Fibroblast of skin of scalp (primary cell): Measurements from ENCODE around the gene RHOH.
A peak's percentile ranks its signal among the peaks of the same experiment; 100 is the strongest.

ENCODE experiments used
- DNase-seq: peaks from one replicate; pipeline ENCODE4 v3.0.0-alpha.2; 2013

RHOH gene

GRCh38 chr4:40238008-40238699 lies 41.3 kb downstream of the RHOH start:
- DNase-seq = no peak

- DNase-seq = no peak
Observed at GRCh38 chr4:40238700-40239548, 42.1 kb downstream of the RHOH start.

GRCh38 chr4:40240040-40240653 lies 43.3 kb downstream of the RHOH start:
- DNase-seq = peak; percentile 15

GRCh38 chr4:40241026-40241425 lies 44.2 kb downstream of the RHOH start:
- DNase-seq = no peak

- DNase-seq = no peak
Observed at GRCh38 chr4:40241941-40242340, 45.1 kb downstream of the RHOH start.

DNA sequence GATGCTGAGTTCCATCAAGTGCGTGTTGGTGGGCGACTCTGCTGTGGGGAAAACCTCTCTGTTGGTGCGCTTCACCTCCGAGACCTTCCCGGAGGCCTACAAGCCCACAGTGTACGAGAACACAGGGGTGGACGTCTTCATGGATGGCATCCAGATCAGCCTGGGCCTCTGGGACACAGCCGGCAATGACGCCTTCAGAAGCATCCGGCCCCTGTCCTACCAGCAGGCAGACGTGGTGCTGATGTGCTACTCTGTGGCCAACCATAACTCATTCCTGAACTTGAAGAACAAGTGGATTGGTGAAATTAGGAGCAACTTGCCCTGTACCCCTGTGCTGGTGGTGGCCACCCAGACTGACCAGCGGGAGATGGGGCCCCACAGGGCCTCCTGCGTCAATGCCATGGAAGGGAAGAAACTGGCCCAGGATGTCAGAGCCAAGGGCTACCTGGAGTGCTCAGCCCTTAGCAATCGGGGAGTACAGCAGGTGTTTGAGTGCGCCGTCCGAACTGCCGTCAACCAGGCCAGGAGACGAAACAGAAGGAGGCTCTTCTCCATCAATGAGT lies 46.6 kb downstream of the RHOH start:
- DNase-seq = no peak

- DNase-seq = no peak
Observed at GRCh38 chr4:40244606-40245005, 47.8 kb downstream of the RHOH start.

DNA sequence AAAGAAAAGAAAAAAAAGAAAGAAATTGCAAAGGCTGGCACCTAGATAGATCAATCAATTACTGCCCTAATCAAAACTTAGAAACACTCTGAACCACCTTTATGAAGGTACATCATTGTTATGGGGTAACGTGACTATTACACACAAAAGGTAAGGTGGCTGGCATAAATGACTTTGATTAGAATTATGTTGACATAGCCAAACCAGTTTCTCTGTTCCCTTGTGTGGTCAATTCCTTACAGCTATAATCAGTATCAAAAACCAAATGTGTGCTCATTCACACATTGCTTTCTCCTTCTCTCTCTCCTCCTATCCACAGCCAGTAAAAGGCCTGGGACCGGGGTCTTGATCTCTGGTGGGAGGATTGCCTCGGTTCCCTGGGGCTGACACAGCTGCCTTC lies 48.7 kb downstream of the RHOH start:
- DNase-seq = no peak

DNA sequence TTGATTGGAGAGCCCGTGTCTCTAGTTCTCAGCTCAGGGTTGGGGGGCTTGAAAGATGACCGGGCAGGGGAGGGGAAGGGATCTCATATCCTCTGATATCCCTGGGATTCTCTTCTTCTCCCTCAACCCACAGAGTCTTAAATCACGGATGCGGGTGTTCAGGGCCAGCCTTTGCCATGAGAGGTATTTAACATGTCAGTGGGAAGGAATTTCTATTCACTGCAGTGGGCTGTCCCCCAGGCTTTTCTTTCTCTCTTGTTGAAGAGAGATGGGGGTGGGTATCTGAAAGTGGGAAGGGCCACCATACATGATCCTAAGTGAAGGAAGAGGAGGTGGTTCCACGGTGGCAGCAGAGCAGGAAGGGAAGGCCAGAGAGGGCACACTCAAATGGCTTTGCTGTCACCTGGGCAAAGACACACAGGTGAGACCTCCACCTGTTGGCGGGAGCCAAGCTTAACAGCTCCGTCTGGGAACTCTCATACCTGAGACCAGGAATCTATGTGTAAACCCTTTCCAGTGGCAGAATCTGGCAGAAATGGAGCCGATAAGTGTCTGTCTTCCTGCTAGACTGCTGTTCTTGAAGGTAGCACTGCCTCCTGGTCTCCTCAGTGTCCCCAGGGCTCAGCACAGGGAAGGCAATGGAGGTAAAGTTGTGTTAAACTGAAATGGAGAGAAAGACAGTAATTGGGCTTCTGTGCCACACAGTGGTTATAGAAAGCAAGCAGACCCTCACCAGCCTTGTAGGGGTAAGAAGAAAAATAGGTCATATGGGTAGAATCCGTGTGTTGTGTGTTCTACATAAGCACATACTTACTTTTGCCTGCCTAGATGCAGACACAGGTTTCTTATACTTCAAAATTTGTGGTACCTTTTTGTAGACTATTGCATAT lies 49.4 kb downstream of the RHOH start:
- no peak for DNase-seq

DNA sequence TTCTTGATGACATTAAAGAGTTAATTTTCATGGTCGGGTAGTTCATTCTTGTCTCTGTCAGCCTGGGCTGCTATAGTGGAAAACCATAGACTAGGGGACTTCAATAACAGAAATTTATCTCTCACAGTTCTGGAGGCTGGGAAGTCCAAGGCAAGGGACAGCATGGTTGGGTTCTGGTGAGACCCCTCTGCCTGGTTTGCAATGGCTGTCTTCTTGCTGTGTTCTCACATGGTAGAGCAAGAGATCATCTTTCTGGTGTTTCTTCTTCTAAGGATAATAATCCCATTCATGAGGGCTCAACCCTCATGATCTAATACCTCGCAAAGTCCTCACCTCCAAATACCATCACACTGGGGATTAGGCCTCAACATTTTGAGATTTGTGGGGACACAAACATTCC lies 50.1 kb downstream of the RHOH start:
- DNase-seq = no peak

- DNase-seq = no peak
Observed at GRCh38 chr4:40247350-40247749, 50.5 kb downstream of the RHOH start.

GRCh38 chr4:40251366-40251765 lies 54.5 kb downstream of the RHOH start:
- DNase-seq = no peak

DNA sequence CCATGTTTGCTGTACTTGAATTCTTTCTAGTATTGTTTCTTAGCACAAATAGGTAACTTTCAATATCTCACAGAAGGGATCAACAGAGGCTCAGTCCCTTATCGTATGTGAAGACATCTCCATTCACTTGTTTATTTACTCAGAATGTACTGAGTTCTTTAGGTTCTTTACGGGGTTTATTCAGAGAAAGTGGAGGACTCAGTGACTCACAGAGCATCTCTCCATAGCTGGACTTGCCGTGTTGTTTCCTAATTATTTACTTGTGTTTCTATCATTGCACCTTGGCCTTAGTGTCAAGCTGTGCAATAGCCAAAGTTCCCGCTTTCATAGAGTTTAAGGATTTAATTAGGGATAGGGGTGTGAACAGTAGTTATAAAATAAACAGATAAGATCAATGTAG lies 57.1 kb downstream of the RHOH start:
- no peak for DNase-seq

DNA sequence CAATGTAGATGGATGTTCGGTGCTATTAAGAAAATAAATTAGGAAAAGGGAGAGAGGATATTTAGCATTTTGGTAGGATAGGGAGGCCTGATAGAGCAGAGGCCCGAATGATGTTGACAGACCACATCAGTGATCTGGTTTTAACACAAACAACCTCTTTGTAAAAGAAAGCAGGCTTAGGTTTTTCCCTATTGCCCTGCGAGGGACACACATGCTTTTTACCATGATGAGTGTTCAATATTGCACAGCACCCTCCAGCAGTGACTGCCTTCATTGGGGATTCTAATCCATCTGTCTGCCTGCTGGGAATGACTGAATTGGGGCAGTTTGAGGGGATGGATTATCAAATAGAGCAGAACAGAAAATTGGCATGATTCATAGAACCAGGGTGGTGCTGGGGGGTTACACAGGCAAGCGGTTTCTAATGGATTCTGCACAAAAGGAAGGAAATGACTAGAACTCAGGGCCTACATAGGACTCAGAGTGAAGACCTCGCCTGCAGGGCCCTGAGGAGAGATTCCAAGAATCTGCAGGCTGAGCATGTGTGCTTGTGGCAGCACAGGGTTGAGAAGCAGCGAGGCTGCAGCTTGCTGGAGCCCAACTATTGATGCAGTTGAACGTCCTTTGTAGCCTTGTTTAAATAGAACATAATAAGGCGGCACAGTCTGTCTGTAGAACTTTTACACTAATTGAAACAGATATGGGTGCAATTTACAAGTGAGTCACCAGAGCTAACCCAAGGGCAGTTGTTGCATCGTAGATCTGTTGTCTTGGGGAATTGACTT lies 58.0 kb downstream of the RHOH start:
- peak; percentile 28 for DNase-seq

GRCh38 chr4:40255393-40256281 lies 58.8 kb downstream of the RHOH start:
- peak; percentile 92 for DNase-seq

GRCh38 chr4:40256329-40256728 lies 59.5 kb downstream of the RHOH start:
- DNase-seq = no peak

DNA sequence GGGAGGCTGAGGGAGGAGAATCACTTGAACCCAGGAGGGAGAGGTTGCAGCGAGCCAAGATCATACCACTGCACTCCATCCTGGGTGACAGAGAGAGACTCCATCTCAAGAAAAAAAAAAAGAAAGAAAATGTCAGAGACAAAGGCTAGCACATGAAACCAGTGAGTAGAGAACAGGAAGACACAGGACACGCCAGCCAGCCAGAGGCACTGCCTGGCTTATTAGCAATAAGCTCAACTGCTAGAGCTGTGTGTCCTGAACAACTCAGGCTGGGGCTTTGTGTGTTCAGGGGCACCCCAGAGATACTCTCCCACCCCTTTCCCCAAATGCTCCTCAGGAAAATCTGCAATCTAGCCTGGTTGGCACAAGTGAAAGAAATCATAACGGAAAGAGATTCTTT lies 60.0 kb downstream of the RHOH start:
- DNase-seq = no peak

GRCh38 chr4:40258627-40259026 lies 61.8 kb downstream of the RHOH start:
- DNase-seq = no peak

DNA sequence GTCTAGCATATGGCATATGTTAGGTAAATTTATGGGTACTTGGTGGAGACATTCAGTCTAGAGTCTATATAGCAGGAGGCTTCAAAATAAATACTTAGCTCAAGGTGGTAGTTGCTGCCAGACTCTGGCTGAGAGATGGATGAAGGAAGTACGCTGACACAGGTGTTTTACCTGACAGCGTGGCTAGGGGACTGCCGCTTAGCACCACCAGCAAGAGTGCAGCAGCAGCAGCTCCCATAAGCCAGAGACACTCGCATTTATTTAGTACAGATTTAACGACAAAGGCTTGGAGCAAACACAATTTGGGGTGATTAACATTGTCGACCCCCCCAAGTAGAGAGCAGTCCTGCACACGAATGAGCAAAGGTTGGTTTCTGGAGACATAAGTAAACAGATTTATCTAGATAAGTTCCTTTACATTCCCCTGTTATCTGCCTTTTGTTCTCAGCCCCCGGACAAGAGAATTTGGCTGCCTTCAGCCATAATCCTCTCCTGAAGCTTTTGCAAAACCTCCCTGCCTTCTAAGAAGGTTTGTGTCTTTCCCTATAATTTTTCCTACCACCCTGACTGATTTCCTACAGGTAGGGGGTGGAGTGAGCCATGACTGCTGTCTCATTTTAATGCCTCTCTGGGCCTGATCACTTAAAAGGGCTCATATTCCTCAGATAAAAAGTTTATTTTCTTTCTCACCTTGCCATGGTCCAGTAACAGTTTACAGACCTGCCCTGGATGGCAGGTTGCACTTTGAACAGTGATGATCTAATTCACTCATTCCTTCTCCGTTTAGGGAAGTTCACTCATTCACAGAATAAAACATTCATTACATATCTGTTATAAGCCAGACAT lies 64.6 kb downstream of the RHOH start:
- no peak for DNase-seq
